ENCODE results near the gene SLC25A25.

Gene SLC25A25

DNA sequence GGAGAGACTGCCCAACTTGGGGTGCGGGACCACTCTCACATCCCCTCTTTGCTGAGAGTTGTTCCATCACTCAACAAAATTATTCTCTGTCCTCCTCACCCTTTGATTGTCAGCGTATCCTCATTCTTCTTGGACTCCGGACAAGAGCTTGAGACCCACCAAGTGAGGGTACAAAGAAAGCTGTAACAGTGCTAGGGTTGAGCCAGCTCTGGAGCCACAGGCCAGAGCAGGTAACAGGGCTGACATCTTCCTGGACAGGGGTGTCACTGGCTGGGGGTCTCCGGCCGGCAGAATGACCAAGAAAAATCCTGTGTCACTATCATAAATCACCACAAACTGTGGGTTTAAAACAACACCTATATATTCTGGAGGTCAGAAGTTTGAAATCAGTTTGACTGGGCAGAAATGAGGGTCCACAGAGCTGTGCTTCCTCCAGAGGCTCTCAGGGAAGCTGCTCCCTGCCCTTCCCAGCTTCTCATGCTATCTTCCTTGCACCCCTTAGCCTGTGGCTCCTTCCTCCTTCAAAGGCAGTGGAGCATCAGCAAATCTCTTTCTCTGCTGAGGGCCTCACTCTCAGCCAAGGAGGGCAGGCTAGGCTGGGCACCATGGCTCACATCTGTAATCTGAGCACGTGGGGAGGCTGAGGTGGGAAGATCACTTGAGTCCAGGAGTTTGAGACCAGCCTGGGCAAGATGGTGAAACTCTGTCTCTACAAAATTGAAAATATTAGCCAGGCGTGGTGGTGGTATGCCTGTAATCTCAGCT lies 87.9 kb downstream of the SLC25A25 start:
- no peaks in the 10 kb centered on the region for H3K27me3 ChIP-seq
- no peaks in the 10 kb centered on the region for H3K9me3 ChIP-seq
- no peaks in the 10 kb centered on the region for H3K36me3 ChIP-seq
- peaks cover 5% of the 10 kb centered on the region for H3K4me1 ChIP-seq
- no peak overlapping the region for H3K4me3 ChIP-seq (ENCODE audit: low read depth, low read length)
- DNase-seq: no peak
- TF ChIP-seq, protein P1, sequence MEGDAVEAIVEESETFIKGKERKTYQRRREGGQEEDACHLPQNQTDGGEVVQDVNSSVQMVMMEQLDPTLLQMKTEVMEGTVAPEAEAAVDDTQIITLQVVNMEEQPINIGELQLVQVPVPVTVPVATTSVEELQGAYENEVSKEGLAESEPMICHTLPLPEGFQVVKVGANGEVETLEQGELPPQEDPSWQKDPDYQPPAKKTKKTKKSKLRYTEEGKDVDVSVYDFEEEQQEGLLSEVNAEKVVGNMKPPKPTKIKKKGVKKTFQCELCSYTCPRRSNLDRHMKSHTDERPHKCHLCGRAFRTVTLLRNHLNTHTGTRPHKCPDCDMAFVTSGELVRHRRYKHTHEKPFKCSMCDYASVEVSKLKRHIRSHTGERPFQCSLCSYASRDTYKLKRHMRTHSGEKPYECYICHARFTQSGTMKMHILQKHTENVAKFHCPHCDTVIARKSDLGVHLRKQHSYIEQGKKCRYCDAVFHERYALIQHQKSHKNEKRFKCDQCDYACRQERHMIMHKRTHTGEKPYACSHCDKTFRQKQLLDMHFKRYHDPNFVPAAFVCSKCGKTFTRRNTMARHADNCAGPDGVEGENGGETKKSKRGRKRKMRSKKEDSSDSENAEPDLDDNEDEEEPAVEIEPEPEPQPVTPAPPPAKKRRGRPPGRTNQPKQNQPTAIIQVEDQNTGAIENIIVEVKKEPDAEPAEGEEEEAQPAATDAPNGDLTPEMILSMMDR (IDR thresholded peaks at IDR 0.05; ENCODE audit: low read depth, low read length): no peak
